Measurements from ENCODE around the gene GLE1.

The GLE1 gene

GRCh38 chr9:128552153-128552743 lies 47.7 kb downstream of the GLE1 start, which contains the start of gene SPTAN1 (continued):
- TF ChIP-seq HIC1 (tag by site-specific recombination; IDR thresholded peaks at IDR 0.05) (0 out of 2 replicates have a peak, but pooled peaks have one; percentile 25), ZNF37A (tag by site-specific recombination; IDR thresholded peaks at IDR 0.05) (no peak), RBAK (tag by site-specific recombination; IDR thresholded peaks at IDR 0.05) (no peak), ZNF629 (tag by site-specific recombination; IDR thresholded peaks at IDR 0.05) (peak; percentile 93), ZNF157 (tag by site-specific recombination; IDR thresholded peaks at IDR 0.05) (no peak), PATZ1 (tag by site-specific recombination; IDR thresholded peaks at IDR 0.05) (peak; percentile 99), ZNF280D (tag by site-specific recombination; IDR thresholded peaks at IDR 0.05) (no peak), ZSCAN5A (tag by site-specific recombination; IDR thresholded peaks at IDR 0.05) (no peak), ZXDB (tag by site-specific recombination; IDR thresholded peaks at IDR 0.05) (peak; percentile 57), ZNF423 (tag by site-specific recombination; IDR thresholded peaks at IDR 0.05) (no peak), BCL11B (tag by site-specific recombination; IDR thresholded peaks at IDR 0.05; ENCODE audit: low read depth) (no peak), IKZF3 (tag by site-specific recombination; IDR thresholded peaks at IDR 0.05) (no peak), ZNF548 (tag by site-specific recombination; IDR thresholded peaks at IDR 0.05) (no peak), ZNF660 (tag by site-specific recombination; IDR thresholded peaks at IDR 0.05) (no peak), ZFHX2 (tag by site-specific recombination; conservative IDR thresholded peaks at IDR 0.05) (peak; percentile 89), ZBTB8A (tag by site-specific recombination; IDR thresholded peaks at IDR 0.05) (peak; percentile 87), ZFP37 (tag by site-specific recombination; IDR thresholded peaks at IDR 0.05) (peak; percentile 39; the same call in 1 of the 2 replicates), ZNF610 (tag by site-specific recombination; IDR thresholded peaks at IDR 0.05; ENCODE audit: borderline replicate concordance) (peak; percentile 62; the same call in 1 of the 2 replicates), KLF7 (tag by site-specific recombination; IDR thresholded peaks at IDR 0.05; ENCODE audit: borderline replicate concordance) (peak; percentile 92), ZNF223 (tag by site-specific recombination; IDR thresholded peaks at IDR 0.05) (no peak), ZNF184 (tag by site-specific recombination; IDR thresholded peaks at IDR 0.05) (0 out of 2 replicates have a peak, but pooled peaks have one; percentile 19), ZNF560 (tag by site-specific recombination; IDR thresholded peaks at IDR 0.05; ENCODE audit: borderline replicate concordance) (no peak), ZSCAN30 (tag by site-specific recombination; IDR thresholded peaks at IDR 0.05) (peak; percentile 76), PRDM10 (tag by site-specific recombination; IDR thresholded peaks at IDR 0.05) (peak; percentile 96), ZEB2 (tag by site-specific recombination; IDR thresholded peaks at IDR 0.05) (peak; percentile 93), ZNF354C (tag by site-specific recombination; IDR thresholded peaks at IDR 0.05; ENCODE audit: borderline replicate concordance, low read depth) (no peak), ZNF202 (tag by site-specific recombination; IDR thresholded peaks at IDR 0.05; ENCODE audit: borderline replicate concordance) (no peak), KLF1 (tag by site-specific recombination; IDR thresholded peaks at IDR 0.05) (peak; percentile 98)

Data from HEK293 (cell line).